OCI-LY3 (cell line): ENCODE results near the gene FUBP1.

Experiments used
- CTCF ChIP-seq: fragments of 200-600, 300-600 bp; sonication (generic); IDR thresholded peaks from 2 replicates; pipeline ENCODE4 v1.5.1; 2014; ENCODE audit warnings: antibody characterized with exemption, low read length, low read depth
- EZH2phosphoT487 ChIP-seq: fragments of 200-600 bp; shearing (Covaris generic); IDR thresholded peaks from 2 replicates; pipeline ENCODE4 v1.6.1; 2018; ENCODE audit warnings: antibody characterized with exemption, mixed run types, low read depth

GRCh38 chr1:77966291-77966690 is 12.6 kb downstream of the FUBP1 start:
- TF ChIP-seq CTCF (no peak), EZH2phosphoT487 (no peak)
